Psoas muscle (tissue), 8 donors: ENCODE results near the gene PKDCC. TPM values are rescaled to one million over a fixed set of nuclear protein-coding genes. Genes with fewer than 3 reads are reported as not detected.

Experiments used
- ATAC-seq, 4 donors: fragments of 200-7000 bp; cut with Tn5 transposase; one replicate each; pipeline ENCODE4 v1.9.1; 2020; ENCODE audit warnings: moderate library complexity in 3 of 4, mild to moderate bottlenecking in 2 of 4
- DNase-seq, 2 donors: peaks; one replicate each; pipeline ENCODE4 v3.0.0-alpha.2; 2020
- H3K27ac ChIP-seq: fragments of 200-600 bp; one replicate; pipeline ENCODE4 v1.8.0; 2022
- H3K27me3 ChIP-seq, 3 donors: fragments of 200-600 bp in 1 of 3; one replicate each; pipeline versions ENCODE4 v1.6.1 to v1.8.0; 2013 to 2022; ENCODE audit warnings: low read length in 2 of 3, mild to moderate bottlenecking in 2 of 3, moderate library complexity in 1 of 3; ENCODE audit not compliant: insufficient read depth in 3 of 3
- H3K36me3 ChIP-seq, 2 donors: fragments of 200-600 bp in 1 of 2; one replicate each; pipeline versions ENCODE4 v1.6.1 to v1.8.0; 2013 to 2022; ENCODE audit warnings: low read depth in 1 of 2, mild to moderate bottlenecking in 1 of 2, moderate library complexity in 1 of 2; ENCODE audit not compliant: insufficient read depth in 1 of 2
- H3K4me1 ChIP-seq: fragments of 200-600 bp; one replicate; pipeline ENCODE4 v1.8.0; 2022
- H3K4me3 ChIP-seq: fragments of 200-600 bp; one replicate; pipeline ENCODE4 v1.8.0; 2022; ENCODE audit warnings: mild to moderate bottlenecking
- H3K9me3 ChIP-seq: fragments of 200-600 bp; one replicate; pipeline ENCODE4 v1.8.0; 2022
- CTCF ChIP-seq: fragments of 200-600 bp; IDR thresholded peaks from one replicate; pipeline ENCODE4 v1.8.0; 2022; ENCODE audit warnings: antibody characterized with exemption
- WGBS, 3 donors: extraction: QIAGEN DNeasy Blood & Tissue Kit; methylation state at CpG; one replicate each; pipeline versions ENCODE4 v1.1.6 to v1.1.7; 2013; 5-methylcytosine and 5-hydroxymethylcytosine counted together
- intact Hi-C, 2 donors: fragments of 100-400 bp; cut with DNase I; formaldehyde crosslinking; loops; one replicate each; pipeline versions ENCODE4 v1.11.0 to v1.14.2; 2022
- polyA plus RNA-seq, 3 donors: library from polyadenylated mRNA; stranded (reverse); fragments of 200-250 nt; gene quantifications; one replicate each; pipeline ENCODE4 v1.2.3, GENCODE V29; 2013
- total RNA-seq, 4 donors: library from RNA; stranded (reverse); fragmentation: NEBNext Ultra II Directional in 2 of 4; extraction: Animal tissue kit (Norgen Biotek cat#: 25700) in 2 of 4; gene quantifications; one replicate each; pipeline versions ENCODE4 v1.2.1 to v1.2.4, GENCODE V29; 2021 to 2023
- donor health status: healthy with polysubstance abuse.
- donor health status: DM: no; HTN: no; CAD: no; lungs with moderate emphysema.
- donor health status: Bipolar disorder and iron deficiency.
- donor health status: healthy.
- donor health status: DM: yes; HTN: yes; CAD: no.
- donor health status: DM: no; HTN: no; CAD: no.
- donor health status: DM: no; HTN: no; CAD: no.
- donor health status: DM: yes; HTN: yes; CAD: no.

PKDCC gene
- total and polyA plus RNA-seq, 7 donors, result 45.6 to 209 (median 153) TPM

GRCh38 chr2:42029639-42030199 is 18.1 kb upstream of the PKDCC start:
- TF ChIP-seq CTCF, result no peak
- intact Hi-C loops, result no loop called here
- Histone ChIP-seq H3K4me3 (no peak overlapping the region), H3K27me3 (no peaks in the 10 kb centered on the region), H3K36me3 (no peaks in the 10 kb centered on the region), H3K4me1 (peaks cover 17% of the 10 kb centered on the region), H3K9me3 (no peaks in the 10 kb centered on the region), H3K27ac (no peak overlapping the region)
- DNase-seq (no peak), ATAC-seq (no peak)
- 82 to 87% (median 83%) methylated on average over 4 of the region's 4 CpGs for WGBS, 3 donors

- Histone ChIP-seq H3K9me3 (no peaks in the 10 kb centered on the region), H3K4me3 (no peak overlapping the region), H3K4me1 (peaks cover 12% of the 10 kb centered on the region), H3K27ac (no peak overlapping the region), H3K36me3 (no peaks in the 10 kb centered on the region), H3K27me3 (no peaks in the 10 kb centered on the region)
- 71 to 76% (median 74%) methylated on average over 19 of the region's 19 CpGs for WGBS, 3 donors
- DNase-seq (no peak), ATAC-seq (no peak)
- intact Hi-C loops, result no loop called here
- no peak for TF ChIP-seq CTCF
Measured at GRCh38 chr2:42030200-42030759, 17.5 kb upstream of the PKDCC start.

GRCh38 chr2:42030829-42031228 is 17.0 kb upstream of the PKDCC start:
- WGBS, 3 donors, result 95 to 100% (median 100%) methylated on average over 1 of the region's 1 CpG
- H3K4me1 ChIP-seq, result peaks cover 6% of the 10 kb centered on the region
- no peaks in the 10 kb centered on the region for H3K36me3 ChIP-seq
- no peak overlapping the region for H3K4me3 ChIP-seq
- no peak for DNase-seq
- TF ChIP-seq CTCF, result no peak
- H3K9me3 ChIP-seq, result no peaks in the 10 kb centered on the region
- no peak for ATAC-seq
- H3K27ac ChIP-seq, result no peak overlapping the region
- no peaks in the 10 kb centered on the region for H3K27me3 ChIP-seq
- intact Hi-C loops, result no loop called here

- DNase-seq (no peak), ATAC-seq (no peak)
- Histone ChIP-seq H3K9me3 (no peaks in the 10 kb centered on the region), H3K27ac (no peak overlapping the region), H3K4me3 (no peak overlapping the region), H3K4me1 (peaks cover 5% of the 10 kb centered on the region), H3K27me3 (no peaks in the 10 kb centered on the region), H3K36me3 (no peaks in the 10 kb centered on the region)
- TF ChIP-seq CTCF, result no peak
- WGBS, 3 donors, result 49 to 57% (median 56%) methylated on average over 4 of the region's 4 CpGs
- intact Hi-C loops, result no loop called here
Measured at GRCh38 chr2:42031281-42032223, 16.3 kb upstream of the PKDCC start.
